OCI-LY7 (cell line): ENCODE data around the gene MAN1A2. TPM values are rescaled to one million over a fixed set of nuclear protein-coding genes. Genes with fewer than 3 reads are reported as not detected.

Source experiments
- BruUV-seq: library from RNA; stranded (reverse); fragments of 400-500 nt; replicated peaks from 2 replicates; lab custom pipeline; 2021; lab: Mats Ljungman, UMichigan
- CTCF ChIA-PET: fragments of 300-600 bp; sonication (Branson Sonifier 250); formaldehyde crosslinking; loops from one replicate; lab custom pipeline; 2022; ENCODE audit warnings: antibody characterized with exemption; ENCODE audit not compliant: unreplicated experiment; lab: Charles Lee
- POLR2A ChIA-PET: fragments of 300-600 bp; sonication (Branson Sonifier 250); formaldehyde crosslinking; loops from one replicate; lab custom pipeline; 2022; ENCODE audit warnings: antibody characterized with exemption; lab: Charles Lee
- DNase-seq: peaks from one replicate; pipeline ENCODE4 v3.0.0-alpha.2; 2015; ENCODE audit warnings: low spot score
- H2AFZ ChIP-seq: fragments of 200-600 bp; sonication (generic), shearing (Covaris generic); 2 replicates; pipeline ENCODE4 v1.6.1; 2014; ENCODE audit warnings: mild to moderate bottlenecking, antibody characterized with exemption, low read length, moderate library complexity
- H3K27ac ChIP-seq: fragments of 200-600 bp; sonication (generic); 2 replicates; pipeline ENCODE4 v1.5.1; 2014; ENCODE audit warnings: mixed run types, low read depth, mild to moderate bottlenecking, moderate library complexity, low read length, inconsistent platforms; ENCODE audit not compliant: poor library complexity, severe bottlenecking
- H3K36me3 ChIP-seq: fragments of 200-600 bp; sonication (generic); 2 replicates; pipeline ENCODE4 v1.6.1; 2014; ENCODE audit warnings: mild to moderate bottlenecking, antibody characterized with exemption, low read length, moderate library complexity, mixed read lengths; ENCODE audit not compliant: insufficient read depth
- H3K4me1 ChIP-seq: fragments of 200-600 bp; sonication (generic); 2 replicates; pipeline ENCODE4 v1.5.1; 2014; ENCODE audit warnings: mild to moderate bottlenecking, low read length; ENCODE audit not compliant: insufficient read depth, poor library complexity, severe bottlenecking
- H3K4me2 ChIP-seq: fragments of 200-600 bp; sonication (generic); 2 replicates; pipeline ENCODE4 v1.6.1; 2014; ENCODE audit warnings: mild to moderate bottlenecking, low read length
- H3K4me3 ChIP-seq: fragments of 200-600 bp; sonication (generic); 2 replicates; pipeline ENCODE4 v1.5.1; 2014; ENCODE audit warnings: mild to moderate bottlenecking, low read depth, low read length; ENCODE audit not compliant: poor library complexity, severe bottlenecking
- H3K79me2 ChIP-seq: fragments of 200-600 bp; sonication (generic); 2 replicates; pipeline ENCODE4 v1.6.1; 2016; ENCODE audit warnings: low read depth, mild to moderate bottlenecking, low read length, moderate library complexity, mixed read lengths; ENCODE audit not compliant: insufficient read depth
- H3K9me2 ChIP-seq: fragments of 200-600 bp; sonication (generic); 2 replicates; pipeline ENCODE4 v1.6.1; 2016; ENCODE audit warnings: mild to moderate bottlenecking, low read length, mixed read lengths; ENCODE audit not compliant: insufficient read depth
- H3K9me3 ChIP-seq: fragments of 200-600 bp; sonication (generic); 2 replicates; pipeline ENCODE4 v1.6.1; 2014; ENCODE audit warnings: mild to moderate bottlenecking, mixed run types, low read length, mixed read lengths
- H4K20me1 ChIP-seq: fragments of 200-600 bp; sonication (generic); 2 replicates; pipeline ENCODE4 v1.6.1; 2014; ENCODE audit warnings: mild to moderate bottlenecking, antibody characterized with exemption, low read length, moderate library complexity, mixed read lengths; ENCODE audit not compliant: insufficient read depth
- EZH2phosphoT487 ChIP-seq: fragments of 200-600 bp; sonication (generic); IDR thresholded peaks from 2 replicates; pipeline ENCODE4 v1.6.1; 2018; ENCODE audit warnings: low read depth, borderline replicate concordance, mild to moderate bottlenecking, mixed run types, antibody characterized with exemption, low read length, moderate library complexity, mixed read lengths
- intact Hi-C: fragments of 100-400 bp; cut with micrococcal nuclease; formaldehyde crosslinking; loops from one replicate; pipeline ENCODE4 v1.10.0; 2022; ENCODE audit not compliant: unreplicated experiment
- total RNA-seq, 2 experiments: library from RNA; depleted of rRNA in 1 of 2; stranded (reverse); fragments of >200 nt in 1 of 2; shearing (Covaris generic) in 1 of 2; gene quantifications; 2 replicates each; pipeline ENCODE4 v1.2.3, GENCODE V29; 2014 to 2022
- TF ChIP-seq, protein P1 (sequence below): fragments of 200-600 bp; sonication (generic); conservative IDR thresholded peaks from 2 replicates; pipeline ENCODE4 v1.5.1; 2014; ENCODE audit warnings: mild to moderate bottlenecking, antibody characterized with exemption, low read length, moderate library complexity, mixed read lengths

Gene MAN1A2
- total RNA-seq, 2 experiments from 2014 or later = 16.1 to 27.5 TPM

DNA sequence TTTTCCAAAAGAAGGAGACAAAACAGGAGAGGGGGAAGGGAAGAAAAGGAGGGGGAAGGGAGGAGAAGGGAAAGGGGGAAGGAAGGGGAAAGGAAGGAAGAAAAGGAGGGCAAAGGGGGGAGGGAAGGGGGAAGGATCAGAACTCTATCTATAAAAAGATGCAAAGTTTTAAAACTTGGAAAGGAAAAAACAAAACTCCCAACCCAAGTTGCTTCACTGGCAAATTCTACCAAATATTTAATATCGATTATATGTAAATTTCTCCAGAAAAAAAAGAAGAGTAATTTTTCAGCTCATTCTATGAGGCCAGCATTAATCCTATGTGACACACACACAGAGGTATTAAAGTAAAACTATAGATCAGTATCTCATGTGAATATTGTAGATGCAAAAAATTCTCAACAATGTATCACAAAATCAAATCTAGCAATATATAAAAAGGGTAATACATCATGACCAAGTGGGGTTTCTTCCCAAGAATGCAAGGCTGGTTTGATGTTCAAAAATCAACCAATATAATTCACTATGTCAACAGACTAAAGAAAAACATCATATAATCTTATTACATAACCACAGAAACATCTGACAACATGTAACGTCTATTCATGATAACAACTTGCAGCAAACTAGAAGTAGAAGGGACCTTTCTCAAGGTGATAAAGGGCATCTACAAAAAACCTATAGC is 57.9 kb downstream of the MAN1A2 start:
- BruUV-seq = no TSS peak
- TF ChIP-seq, protein P1, sequence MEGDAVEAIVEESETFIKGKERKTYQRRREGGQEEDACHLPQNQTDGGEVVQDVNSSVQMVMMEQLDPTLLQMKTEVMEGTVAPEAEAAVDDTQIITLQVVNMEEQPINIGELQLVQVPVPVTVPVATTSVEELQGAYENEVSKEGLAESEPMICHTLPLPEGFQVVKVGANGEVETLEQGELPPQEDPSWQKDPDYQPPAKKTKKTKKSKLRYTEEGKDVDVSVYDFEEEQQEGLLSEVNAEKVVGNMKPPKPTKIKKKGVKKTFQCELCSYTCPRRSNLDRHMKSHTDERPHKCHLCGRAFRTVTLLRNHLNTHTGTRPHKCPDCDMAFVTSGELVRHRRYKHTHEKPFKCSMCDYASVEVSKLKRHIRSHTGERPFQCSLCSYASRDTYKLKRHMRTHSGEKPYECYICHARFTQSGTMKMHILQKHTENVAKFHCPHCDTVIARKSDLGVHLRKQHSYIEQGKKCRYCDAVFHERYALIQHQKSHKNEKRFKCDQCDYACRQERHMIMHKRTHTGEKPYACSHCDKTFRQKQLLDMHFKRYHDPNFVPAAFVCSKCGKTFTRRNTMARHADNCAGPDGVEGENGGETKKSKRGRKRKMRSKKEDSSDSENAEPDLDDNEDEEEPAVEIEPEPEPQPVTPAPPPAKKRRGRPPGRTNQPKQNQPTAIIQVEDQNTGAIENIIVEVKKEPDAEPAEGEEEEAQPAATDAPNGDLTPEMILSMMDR = no peak
- Histone ChIP-seq H3K79me2 (no peaks in the 10 kb centered on the region), H3K9me2 (no peaks in the 10 kb centered on the region), H3K4me1 (no peaks in the 10 kb centered on the region), H3K27ac (no peak overlapping the region), H3K4me2 (no peak overlapping the region), H3K4me3 (no peak overlapping the region), H3K9me3 (peaks cover 13% of the 10 kb centered on the region; the same call in 1 of the 2 replicates), H2AFZ (no peak overlapping the region), H3K36me3 (peaks cover 11% of the 10 kb centered on the region), H4K20me1 (no peaks in the 10 kb centered on the region)
- ChIA-PET POLR2A (interaction anchor here (1.0 kb wide), 2 partner anchors 14 to 21 kb away, joined by 4 read pairs; no protein-coding TSS in a partner anchor), CTCF (no interaction called here)
- intact Hi-C loops = no loop called here
- DNase-seq = no peak

DNA sequence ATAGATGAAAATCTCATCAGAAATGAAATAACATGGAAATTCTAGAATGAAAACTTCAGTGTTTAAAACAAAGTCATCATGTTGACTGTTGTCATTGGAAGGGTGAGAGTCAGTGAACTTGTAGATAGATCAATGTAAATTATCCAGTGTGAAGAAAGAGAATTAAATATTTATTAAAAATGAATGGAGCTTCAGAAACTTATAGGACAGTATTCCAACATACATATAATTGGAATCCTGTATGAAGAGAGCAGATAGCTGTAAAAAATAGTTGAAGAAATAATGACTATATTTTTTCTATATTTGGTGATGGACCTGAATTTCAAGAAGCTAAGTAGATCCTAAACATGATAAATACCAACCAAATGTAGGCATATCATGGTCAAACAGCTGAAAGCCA is 60.0 kb downstream of the MAN1A2 start:
- POLR2A ChIA-PET = interaction anchor here (0.7 to 1.7 kb wide), 4 partner anchors 10 to 29 kb away, joined by 3 to 12 read pairs (median 6); no protein-coding TSS in a partner anchor
- peaks cover 6% of the 10 kb centered on the region for H3K36me3 ChIP-seq
- intact Hi-C loops = no loop called here
- H3K27ac ChIP-seq = no peak overlapping the region
- no peaks in the 10 kb centered on the region for H3K4me1 ChIP-seq
- no peak overlapping the region for H3K4me3 ChIP-seq
- H2AFZ ChIP-seq = no peak overlapping the region
- no TSS peak for BruUV-seq
- H3K9me2 ChIP-seq = no peaks in the 10 kb centered on the region
- DNase-seq = no peak
- H3K4me2 ChIP-seq = no peak overlapping the region
- H3K9me3 ChIP-seq = peaks cover 13% of the 10 kb centered on the region; the same call in 1 of the 2 replicates
- CTCF ChIA-PET = no interaction called here
- no peak for TF ChIP-seq EZH2phosphoT487
- no peaks in the 10 kb centered on the region for H4K20me1 ChIP-seq
- no peaks in the 10 kb centered on the region for H3K79me2 ChIP-seq

DNA sequence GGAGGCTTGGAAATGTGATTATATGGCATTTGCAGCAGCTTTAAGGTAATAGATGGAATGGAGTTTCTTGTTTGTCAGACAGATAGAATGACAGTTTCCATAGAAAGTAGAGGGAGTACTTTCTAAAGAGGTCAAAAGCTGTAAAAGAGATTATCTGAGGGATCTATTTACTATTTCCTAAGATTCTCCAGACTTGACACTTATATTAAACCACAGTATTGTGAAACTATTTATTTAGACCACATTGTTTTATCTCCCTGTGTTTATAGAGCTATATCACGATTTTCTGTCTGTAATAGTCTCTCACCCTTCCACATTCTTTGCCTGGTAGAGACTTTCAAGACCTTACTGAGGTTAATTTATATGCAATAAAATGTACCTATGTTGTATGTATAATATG is 66.7 kb downstream of the MAN1A2 start:
- no peak for DNase-seq
- no peak overlapping the region for H3K4me2 ChIP-seq
- TF ChIP-seq, protein P1 = no peak
- no peak for TF ChIP-seq EZH2phosphoT487
- no peaks in the 10 kb centered on the region for H4K20me1 ChIP-seq
- ChIA-PET POLR2A (interaction anchor here (1.1 kb wide), 1 partner anchor 261 kb away, joined by 3 read pairs; no protein-coding TSS in a partner anchor), CTCF (no interaction called here)
- no peaks in the 10 kb centered on the region for H3K36me3 ChIP-seq
- no peaks in the 10 kb centered on the region for H3K79me2 ChIP-seq
- no TSS peak for BruUV-seq
- H2AFZ ChIP-seq = no peak overlapping the region
- H3K27ac ChIP-seq = no peak overlapping the region
- H3K9me2 ChIP-seq = no peaks in the 10 kb centered on the region
- no peaks in the 10 kb centered on the region for H3K9me3 ChIP-seq
- intact Hi-C loops = no loop called here
- no peaks in the 10 kb centered on the region for H3K4me1 ChIP-seq
- no peak overlapping the region for H3K4me3 ChIP-seq
